BJ (cell line): Measurements from ENCODE around the gene EXOC3L4. TPM values are rescaled to one million over a fixed set of nuclear protein-coding genes. Genes with fewer than 3 reads are reported as not detected.
"Not testable (repeated sequence)": the region's sequence is repeated elsewhere in the genome, so short reads cannot be mapped to it uniquely, and the experiment has no call there.

Experiments
- CTCF ChIA-PET: fragments of 350-600 bp; formaldehyde crosslinking; extraction: SDS; loops from one replicate; lab custom pipeline; 2021; ENCODE audit warnings: antibody characterized with exemption, inconsistent platforms; lab: Yijun Ruan, JAX
- POLR2A ChIA-PET: fragments of 300-600 bp; sonication (Branson Sonifier 250); formaldehyde crosslinking; extraction: SDS; loops from one replicate; lab custom pipeline; 2021; ENCODE audit warnings: antibody characterized with exemption; lab: Charles Lee
- DNase-seq: peaks from one replicate; pipeline ENCODE4 v3.0.0-alpha.2; 2011; ENCODE audit warnings: low read depth
- H3K27me3 ChIP-seq: 2 replicates; pipeline ENCODE4 v1.6.0; 2011; ENCODE audit warnings: low read length; ENCODE audit not compliant: control insufficient read depth, insufficient read depth
- H3K36me3 ChIP-seq: 2 replicates; pipeline ENCODE4 v1.5.1; 2011; ENCODE audit warnings: low read length; ENCODE audit not compliant: control insufficient read depth, insufficient read depth
- H3K4me3 ChIP-seq: 2 replicates; pipeline ENCODE4 v1.5.1; 2011; ENCODE audit warnings: low read depth, mild to moderate bottlenecking, control low read depth, low read length
- CTCF ChIP-seq: IDR thresholded peaks from 2 replicates; pipeline ENCODE4 v1.5.1; 2011; ENCODE audit warnings: low read depth, mild to moderate bottlenecking, control low read depth, inconsistent platforms, low read length, moderate library complexity; ENCODE audit not compliant: insufficient read depth
- polyA minus RNA-seq: library from RNA; depleted of rRNA, polyadenylated mRNA; stranded (reverse); fragments of >200 nt; gene quantifications from 2 replicates; pipeline ENCODE4 v1.2.3, GENCODE V29; 2011; rRNA and poly(A)+ RNA removed
- polyA plus RNA-seq: library from polyadenylated mRNA; depleted of rRNA; stranded (reverse); fragments of >200 nt; gene quantifications from 2 replicates; pipeline ENCODE4 v1.2.3, GENCODE V29; 2011; rRNA removed

The EXOC3L4 gene
- polyA plus RNA-seq (not detected in 2 replicates), polyA minus RNA-seq (not detected in 2 replicates)

GRCh38 chr14:103094406-103095209, at the start of gene EXOC3L4:
Gene EXOC3L4 (plus strand): TSS chr14:103094725. CDS start chr14:103100220, 5,495 bp downstream.
- ChIA-PET CTCF (interaction anchor here (3.6 kb wide), 1 partner anchor 11 kb away, joined by 52 read pairs; no protein-coding TSS in a partner anchor), POLR2A (no interaction called here)
- DNase-seq = no peak
- Histone ChIP-seq H3K4me3 (no peak within 1 kb of the TSS), H3K27me3 (peaks cover 8% of the 10 kb centered on the region), H3K36me3 (no peaks in the 10 kb centered on the region)
- no peak for TF ChIP-seq CTCF

- ChIA-PET POLR2A (no interaction called here), CTCF (no interaction called here)
- H3K4me3 ChIP-seq = no peak overlapping the region
- no peaks in the 10 kb centered on the region for H3K27me3 ChIP-seq
- no peak for DNase-seq
- H3K36me3 ChIP-seq = peaks cover 5% of the 10 kb centered on the region
- TF ChIP-seq CTCF = no peak
Observed at GRCh38 chr14:103045371-103045869, 49.1 kb upstream of the EXOC3L4 start.

GRCh38 chr14:103047453-103047852, 47.1 kb upstream of the EXOC3L4 start:
- H3K36me3 ChIP-seq, H3K27me3 ChIP-seq, H3K4me3 ChIP-seq, POLR2A ChIA-PET, DNase-seq: not testable (repeated sequence)
- CTCF ChIA-PET = interaction anchor here (0.6 to 1.2 kb wide), 3 partner anchors 9 to 87 kb away, joined by 3 to 4 read pairs (median 3); no protein-coding TSS in a partner anchor

- H3K36me3 ChIP-seq = no peaks in the 10 kb centered on the region; the same call in 1 of the 2 replicates
- CTCF ChIA-PET = no interaction called here
- POLR2A ChIA-PET = no interaction called here
- no peak for DNase-seq
- H3K27me3 ChIP-seq = no peaks in the 10 kb centered on the region
- TF ChIP-seq CTCF = no peak
- H3K4me3 ChIP-seq = no peak overlapping the region
Observed at GRCh38 chr14:103050935-103051334, 43.6 kb upstream of the EXOC3L4 start.

GRCh38 chr14:103052407-103052806, 42.1 kb upstream of the EXOC3L4 start:
- POLR2A ChIA-PET = no interaction called here
- CTCF ChIA-PET = no interaction called here
- no peak overlapping the region for H3K4me3 ChIP-seq
- TF ChIP-seq CTCF = no peak
- no peaks in the 10 kb centered on the region; the same call in 1 of the 2 replicates for H3K36me3 ChIP-seq
- no peaks in the 10 kb centered on the region for H3K27me3 ChIP-seq
- DNase-seq = no peak
